NCI-H2196 (cell line): ENCODE results near the gene AFF2.

Source experiments
- DNase-seq: peaks from one replicate; lab custom pipeline; 2025; ENCODE audit not compliant: unreplicated experiment; lab: John Stamatoyannopoulos, UW

Gene AFF2

DNA sequence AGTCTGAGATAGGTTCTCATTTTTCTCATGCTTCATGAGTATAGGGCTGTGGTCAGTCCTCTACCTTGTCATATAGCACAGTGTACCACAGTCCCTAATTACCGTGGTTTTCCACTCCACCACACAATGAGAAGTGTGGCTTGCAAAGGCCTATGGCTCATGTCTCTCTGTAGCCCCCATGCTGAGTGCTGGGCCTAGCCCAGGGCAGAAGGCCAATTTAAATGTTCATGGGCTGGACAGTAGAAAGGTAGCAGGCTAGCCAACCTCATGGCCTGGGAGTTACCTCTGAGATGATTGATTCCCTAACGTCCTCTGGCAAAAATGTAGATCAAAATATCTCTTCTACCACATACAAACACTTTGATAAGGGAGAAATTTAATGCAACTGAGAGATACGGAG lies 222.5 kb downstream of the AFF2 start:
- no peak for DNase-seq

DNA sequence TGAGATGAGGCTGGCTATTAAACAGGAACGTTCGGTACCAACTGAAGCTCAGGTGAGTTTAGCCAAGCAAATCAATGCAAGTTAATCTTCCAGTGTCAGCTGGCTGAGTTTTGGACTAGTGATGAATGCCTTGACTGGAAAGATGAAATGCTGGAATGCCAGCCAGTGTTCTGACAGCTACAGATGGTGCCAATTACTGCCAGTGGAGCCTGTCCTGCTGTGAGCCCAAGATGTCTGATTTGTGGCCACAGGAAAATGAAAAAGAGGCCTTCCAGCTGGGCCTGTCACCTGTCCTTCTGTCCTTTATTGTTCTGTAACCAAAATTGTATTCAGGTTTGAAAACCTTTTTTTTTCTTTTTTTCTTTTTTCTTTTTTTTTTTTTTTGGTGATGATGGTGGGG lies 223.1 kb downstream of the AFF2 start:
- no peak for DNase-seq

DNA sequence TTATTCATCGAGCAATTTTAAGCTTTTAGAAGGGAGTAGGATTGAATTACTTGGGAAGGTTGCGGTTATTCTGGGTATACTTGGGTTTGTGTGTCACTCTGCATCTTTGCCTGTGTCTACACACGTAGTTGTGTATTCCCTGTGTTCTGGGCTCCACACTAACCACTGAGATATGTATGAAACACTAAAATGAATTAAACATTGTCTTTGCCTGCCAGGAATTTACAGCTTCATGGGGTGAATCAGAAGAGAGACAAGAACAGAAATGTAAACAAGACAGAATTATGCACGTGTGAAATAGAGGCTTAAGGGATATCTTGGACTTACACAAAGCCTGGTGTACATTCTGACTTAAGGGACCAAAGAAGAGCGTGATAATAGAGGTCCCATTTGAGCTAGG lies 228.5 kb downstream of the AFF2 start:
- DNase-seq = no peak

DNA sequence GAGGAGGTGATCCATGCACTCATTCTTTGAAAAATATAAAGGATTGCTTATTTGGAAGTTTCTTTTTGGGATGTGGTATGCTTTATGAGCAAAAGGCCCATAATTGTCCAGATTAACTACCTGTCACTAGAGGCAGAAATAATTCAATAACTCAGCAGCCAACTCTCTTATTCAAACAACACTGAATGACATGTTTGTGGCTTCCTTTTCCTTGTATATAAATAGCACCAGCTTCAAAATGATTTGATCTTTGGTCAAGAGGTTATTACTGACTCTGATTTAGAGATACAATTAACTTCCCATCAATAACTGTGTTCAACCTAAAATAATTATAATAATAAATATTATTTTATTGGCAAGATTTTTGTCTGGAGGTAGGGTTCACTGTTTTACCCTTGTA lies 232.3 kb downstream of the AFF2 start:
- DNase-seq = no peak

DNA sequence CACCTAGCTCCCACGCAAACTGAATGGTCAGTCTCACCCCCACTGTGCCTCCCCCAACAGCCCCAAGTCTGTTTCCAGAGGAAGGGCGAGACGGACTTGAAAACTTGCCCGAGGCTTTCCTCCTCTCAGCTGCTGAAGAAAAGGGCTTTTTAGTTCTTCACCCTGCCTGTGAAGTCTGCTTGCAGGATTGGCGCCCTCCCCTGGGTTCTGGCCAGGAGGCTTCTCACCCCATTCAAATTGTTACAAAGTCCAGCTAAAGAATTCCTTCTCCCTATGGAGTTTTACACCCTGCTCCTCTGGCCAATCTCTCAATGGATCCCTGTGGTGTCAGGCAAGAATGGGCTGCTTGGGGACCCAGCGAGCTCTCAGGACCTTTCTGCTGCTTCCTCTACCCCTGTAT lies 241.0 kb downstream of the AFF2 start:
- no peak for DNase-seq

DNA sequence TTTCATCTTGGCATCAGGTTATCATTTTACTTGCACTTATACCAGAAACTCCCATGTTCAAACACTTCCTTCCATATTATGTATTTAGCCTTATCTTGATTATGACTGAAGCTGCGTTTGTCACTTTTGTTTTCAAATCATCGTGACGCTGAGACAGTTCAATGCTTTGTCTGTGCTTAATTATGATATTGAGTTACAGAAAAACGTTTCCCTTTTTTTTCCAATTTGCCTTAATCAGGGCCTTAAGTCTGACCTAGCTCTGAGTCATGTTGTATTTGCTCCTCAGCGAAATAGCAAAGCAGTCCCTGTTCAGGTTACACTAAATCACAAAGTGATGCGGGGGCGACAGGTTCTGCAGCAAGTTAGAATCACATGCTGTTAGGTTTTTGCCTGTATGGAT lies 254.7 kb downstream of the AFF2 start:
- no peak for DNase-seq

DNA sequence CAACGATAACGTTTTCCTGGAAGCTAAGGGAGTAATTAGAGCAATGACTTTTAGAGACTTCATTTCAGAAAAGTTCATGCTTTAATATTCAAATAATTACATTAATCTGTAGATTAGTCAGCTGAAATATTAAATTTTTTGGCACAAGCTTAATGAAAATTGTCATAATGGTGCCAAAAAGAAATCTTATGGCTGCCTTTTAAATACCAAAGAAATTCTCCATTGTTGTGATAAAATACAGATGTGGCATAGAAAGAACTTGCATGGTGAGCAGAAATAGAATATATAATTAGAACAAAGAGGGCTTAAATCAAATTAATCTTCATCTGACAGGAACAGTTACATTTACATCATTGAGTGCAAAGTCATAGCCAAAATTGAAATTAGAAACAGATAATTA lies 263.5 kb downstream of the AFF2 start:
- DNase-seq = no peak

DNA sequence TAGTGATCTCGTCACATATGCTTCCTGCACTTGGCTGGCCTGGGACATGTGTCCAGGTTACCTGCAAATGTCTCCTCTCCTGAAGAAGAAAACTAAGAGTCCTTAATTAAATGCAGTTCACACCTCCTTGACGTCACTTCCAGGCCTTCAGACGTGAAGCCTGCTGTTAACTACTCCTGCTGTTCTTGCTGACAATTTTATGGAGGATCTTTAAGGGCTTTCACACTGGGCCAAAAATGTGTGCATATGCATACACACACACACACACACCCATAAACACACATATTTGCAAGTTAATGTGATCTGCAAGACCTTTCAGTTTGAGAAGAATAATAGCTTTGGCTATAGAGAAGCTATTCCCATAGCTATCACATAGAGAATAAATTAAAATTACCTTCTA lies 267.9 kb downstream of the AFF2 start:
- DNase-seq = no peak

DNA sequence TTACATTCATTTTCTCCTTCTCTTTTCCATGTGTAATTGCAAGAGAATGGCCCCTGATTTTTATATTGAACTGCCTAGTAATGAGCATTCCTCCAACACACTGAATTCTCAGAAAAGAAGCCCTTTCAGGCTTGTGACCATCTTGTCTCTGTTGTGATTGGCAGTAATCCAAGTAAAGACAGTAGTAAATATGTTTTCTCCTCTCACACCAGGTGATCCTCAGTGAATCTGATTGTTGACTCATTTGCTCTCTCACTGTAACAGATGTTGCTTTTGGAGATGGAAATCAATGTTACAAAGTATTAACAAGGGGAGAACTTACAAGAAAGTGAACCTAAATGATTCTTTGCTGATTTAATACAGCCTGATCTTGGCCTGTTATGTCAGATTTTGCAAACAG lies 271.0 kb downstream of the AFF2 start:
- no peak for DNase-seq

DNA sequence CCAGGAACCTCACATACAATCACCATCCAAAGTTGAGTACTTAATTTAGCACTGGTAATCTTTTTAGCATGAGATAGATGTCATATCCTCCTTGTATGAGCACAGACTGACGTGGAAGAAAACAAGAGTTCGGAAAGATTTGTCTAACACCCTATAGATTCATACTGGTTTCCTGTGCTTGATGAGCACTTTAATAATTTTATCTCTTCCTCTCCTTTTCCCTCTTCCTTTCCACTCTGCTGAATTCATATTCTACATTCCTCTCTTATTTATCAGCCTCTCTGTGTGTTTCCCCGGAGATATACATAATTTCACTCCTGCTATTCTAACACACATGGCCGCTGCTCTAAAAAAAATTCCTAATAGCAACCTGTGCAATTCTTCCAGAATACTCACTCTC lies 273.9 kb downstream of the AFF2 start:
- no peak for DNase-seq

DNA sequence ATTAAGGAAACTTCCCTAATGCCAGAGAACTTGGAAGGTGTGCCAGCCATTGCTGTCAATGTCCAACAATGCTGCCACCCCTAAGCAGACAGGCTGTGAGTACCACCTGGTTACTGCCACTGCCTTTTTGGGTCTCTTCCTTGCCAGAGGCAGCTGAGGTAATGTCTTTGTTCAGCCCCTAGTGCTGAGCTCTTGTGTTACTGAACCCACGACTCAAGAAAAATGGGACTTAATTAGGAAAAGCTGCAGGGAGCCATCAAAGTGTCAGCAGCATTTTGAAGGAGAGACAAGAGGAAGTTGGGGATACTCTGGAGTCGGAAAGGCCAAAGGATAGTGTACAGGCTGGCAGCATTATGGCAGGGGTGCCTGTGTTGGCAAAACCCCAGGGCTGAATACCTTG lies 283.7 kb downstream of the AFF2 start:
- no peak for DNase-seq

DNA sequence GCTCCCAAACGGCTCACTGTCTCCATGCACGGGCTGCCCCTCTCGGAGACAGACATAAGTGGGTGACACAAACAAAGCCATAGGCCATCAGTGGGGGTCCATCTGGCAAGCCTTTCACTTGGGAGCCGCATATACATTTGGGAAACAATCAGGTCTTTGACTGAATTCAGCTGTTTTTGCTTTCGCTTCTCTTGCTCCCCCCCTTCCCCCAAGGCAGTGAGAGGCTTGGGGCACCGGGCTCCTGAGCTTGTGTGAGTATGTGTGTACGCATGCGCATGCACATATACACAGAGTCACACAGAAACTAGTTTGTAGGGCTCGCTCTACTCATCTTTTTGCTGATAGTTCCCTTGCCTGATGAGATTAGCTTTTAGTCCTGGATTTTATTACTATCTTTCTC lies 284.4 kb downstream of the AFF2 start:
- DNase-seq = no peak

DNA sequence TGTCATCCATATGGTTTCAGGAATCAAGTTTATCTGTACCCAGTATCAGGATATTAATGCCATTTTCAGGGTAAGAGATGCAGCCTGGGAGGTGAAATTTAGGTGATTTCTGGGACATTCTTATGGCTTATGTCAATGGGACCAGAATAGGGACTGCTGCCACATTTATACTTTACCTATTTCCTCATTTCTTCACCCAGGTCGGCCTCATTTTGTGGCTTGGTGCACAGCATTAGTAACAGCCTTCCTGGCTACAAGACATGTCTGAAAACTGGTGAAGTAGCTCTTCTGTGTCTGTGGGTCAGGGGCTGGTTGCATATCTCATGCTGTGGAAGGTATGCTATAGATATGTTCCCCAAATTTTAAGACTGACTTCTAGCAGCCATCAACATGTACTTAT lies 284.8 kb downstream of the AFF2 start:
- no peak for DNase-seq

DNA sequence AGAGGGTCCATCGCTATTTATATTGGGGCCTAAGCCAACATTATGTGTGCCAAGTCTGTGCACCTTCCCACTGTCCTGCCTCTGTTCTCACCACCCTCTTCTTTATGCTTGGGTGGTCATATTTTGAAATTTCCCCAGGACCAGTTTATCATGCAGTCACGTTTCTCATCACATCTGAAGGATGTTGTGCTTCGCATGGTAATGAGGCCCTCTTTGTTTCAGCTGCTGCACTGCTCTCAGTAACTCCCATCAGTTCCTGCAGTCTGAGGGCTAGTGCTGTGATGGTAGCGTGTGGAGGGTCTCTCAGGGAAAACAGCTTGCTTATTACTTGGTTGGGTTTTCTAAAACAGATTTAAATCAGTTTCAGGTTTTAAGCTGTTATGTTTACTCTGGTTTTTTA lies 288.0 kb downstream of the AFF2 start:
- no peak for DNase-seq

DNA sequence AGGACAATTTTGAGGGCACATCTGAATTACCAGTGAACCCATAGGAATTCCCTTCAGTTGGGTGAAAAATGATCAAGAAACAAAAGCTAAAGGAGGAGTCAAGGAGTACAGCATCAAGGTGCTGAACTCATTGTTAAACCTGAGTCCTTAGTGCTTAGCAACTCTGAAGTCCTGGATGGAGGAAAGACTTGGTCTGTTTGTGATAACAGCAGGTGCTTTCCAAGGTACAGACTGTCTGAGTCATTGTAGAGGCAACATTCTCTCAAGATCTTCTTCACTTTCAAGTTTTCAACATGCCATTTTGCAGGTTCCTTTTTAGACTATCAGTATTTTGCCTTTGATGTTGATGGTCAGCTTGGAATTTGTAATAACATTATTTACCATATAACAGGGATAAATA lies 293.9 kb downstream of the AFF2 start:
- no peak for DNase-seq

DNA sequence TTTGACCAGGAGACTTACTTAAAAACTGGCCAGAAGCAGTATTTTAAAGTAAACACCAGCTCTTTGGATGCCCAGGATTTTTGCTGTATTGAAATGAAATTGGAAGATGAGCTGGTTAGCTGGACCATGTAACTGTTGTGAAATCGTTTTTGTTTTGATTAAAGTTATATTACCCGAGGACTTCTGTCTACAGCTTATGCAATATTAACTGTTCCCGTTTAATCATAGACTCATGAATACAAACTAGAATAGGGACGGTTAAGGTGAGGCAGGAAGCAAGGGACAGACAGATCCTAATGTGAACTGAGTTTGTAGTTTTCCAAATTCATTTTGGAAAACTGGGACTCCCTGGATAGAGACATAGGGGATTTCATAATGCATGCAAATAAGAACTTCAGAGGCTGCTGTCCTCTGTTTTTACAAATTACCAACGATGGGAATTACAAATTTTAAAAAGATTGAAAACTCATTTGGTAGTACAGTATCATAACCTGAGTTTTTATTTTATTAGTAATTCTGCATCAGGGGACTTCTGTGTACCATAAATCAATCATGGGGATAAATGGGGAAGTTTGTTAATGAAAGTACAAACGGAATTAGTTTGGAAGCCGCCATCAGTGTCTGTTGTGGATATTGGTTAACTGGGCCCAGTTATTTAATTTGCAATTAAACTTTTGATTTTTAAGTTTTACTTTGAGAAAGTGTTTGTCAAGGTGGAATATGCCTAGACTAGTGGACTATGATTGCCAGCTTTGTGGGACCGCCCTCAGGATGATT lies 304.4 kb downstream of the AFF2 start:
- no peak for DNase-seq

DNA sequence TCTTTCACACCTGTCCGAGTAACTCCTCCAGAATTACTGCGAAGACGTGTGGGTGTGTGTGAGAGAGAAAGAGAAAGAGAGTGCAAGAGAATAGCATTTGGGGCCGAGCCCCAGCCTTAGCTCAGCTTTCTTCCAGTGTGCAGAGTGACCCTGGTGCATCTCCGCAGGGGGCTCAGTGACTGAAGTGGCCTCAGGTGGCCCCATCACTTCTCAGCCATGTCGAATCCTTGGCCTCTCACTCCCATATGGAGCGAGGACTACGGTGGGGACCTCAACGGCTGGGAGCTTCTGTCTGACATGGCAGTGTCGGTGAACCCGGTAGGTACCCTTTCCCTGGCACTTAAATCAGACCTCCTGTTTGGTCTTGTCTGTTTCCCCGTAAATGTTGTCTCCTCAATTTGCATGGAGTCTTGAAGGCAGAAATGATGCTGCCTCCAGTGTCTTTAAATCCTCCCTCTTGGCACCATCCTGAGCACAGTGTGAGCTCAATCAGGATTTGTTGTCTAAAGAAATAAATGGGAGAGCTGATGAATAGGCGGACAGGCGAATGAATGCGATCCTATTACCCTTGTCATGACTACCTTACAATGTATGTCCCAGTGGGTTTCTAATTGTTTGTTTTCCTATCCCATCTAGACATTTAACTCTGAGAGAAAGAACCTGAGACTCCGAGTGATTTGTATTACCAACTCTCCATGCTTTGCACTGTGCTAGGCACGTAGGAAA lies 305.9 kb downstream of the AFF2 start:
- DNase-seq = no peak

DNA sequence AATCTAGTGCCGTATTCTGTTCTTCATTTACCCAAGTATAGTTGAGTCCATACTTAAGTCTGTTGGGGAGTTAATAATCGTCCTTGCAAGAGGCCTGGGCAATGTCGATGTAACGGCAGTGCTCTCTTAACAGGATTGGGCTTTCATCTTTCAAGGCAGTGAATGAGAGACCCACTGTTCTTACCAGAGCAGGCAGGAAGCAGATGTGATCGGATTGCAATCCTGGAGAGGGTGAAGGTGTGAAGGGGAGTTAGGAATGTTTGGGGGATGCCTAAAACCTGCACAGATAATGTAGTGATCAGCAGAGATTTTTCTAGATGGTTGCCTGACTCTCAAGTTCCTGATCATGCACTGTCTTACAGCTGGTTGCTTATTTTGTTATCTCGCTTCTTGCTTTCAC lies 308.4 kb downstream of the AFF2 start:
- DNase-seq = no peak

DNA sequence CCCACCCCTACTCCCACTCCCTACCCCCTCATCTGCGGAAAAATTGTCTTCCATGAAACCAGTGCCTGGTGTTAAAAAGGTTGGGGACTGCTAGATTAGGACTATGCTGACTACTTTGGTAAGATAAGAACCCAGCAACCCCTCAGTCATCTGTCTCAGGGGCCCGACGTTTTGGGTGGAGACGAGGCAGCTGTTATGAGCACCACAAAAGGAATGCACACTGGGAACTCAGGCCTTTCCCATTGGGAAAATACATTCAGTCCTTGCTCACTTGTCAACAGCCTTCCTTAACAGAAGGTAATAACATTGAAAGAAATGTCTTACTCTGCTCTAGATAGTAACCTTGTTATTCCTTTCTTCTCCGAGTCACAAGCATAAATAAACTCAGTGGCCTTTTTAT lies 310.8 kb downstream of the AFF2 start:
- DNase-seq = no peak

DNA sequence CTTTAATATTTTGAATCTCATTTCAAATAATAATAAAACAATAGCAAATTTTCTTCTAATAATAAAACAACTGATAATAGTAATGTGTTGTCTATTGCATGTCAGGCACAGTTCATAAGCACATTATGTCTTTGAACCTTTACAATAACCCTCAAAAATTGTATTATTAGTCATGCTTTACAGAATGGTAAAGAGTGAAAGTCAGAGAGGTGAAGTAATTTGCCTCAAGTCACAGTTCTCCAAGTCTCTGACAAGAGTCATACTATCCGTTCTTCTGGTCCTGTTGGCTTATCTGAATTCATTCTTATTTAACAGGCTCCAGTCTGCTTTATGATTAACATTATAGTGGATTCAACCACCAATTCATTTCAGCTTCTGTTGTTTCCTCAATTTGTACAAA lies 313.0 kb downstream of the AFF2 start:
- no peak for DNase-seq

DNA sequence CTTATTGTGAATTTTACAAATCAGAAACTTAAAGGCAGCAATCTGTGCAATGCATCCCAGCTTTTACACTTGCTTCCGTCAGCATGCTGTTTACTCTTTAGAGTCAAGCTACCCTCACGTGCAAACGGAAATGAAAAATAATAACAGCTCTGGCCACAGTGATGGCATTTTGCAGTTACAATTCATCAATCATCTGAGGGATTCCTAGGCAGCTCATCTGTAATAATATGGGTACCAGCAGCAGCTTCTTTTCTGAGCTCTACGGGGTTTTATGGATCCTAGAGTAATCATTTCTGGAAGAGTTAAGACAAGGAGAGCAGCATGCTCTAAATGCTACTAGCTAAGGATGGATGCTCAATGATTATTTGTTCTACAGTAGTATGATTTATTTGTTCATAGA lies 313.6 kb downstream of the AFF2 start:
- DNase-seq = no peak

DNA sequence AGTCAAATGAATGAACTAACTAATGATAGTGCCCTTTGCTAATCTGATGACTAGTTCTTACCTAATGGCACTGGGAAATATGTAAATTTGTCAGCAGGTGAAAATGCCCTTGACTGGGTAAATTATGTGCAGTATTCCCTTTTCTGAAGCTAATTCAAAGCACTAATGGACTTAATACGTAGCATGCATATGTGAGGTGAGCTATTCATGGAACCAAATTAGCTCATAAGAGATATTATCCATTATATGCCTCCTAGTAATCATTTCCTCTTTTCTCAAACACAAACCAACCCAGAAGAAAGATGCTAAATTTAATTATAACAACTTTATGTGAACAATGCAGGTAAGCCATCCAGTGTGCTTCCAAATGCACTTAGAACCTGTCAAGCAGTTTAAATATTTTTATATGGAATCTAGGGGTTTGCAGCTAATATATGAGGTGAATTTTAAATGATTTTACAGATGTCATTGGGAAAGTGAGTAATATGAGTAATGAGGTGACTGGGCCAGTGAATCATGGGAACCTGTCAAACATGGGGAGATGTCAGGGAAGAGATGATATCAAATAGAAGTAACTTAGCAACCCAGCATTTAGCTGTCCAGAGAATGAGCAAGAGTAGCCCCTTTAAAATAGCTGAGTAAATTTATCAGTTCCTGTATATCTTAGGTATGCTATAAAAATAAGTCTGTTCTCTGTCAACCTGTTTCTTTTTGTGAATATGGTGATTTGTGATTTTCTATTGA lies 315.0 kb downstream of the AFF2 start:
- DNase-seq = no peak
